Measurements from ENCODE around the gene ZNF391. TPM values are rescaled to one million over a fixed set of nuclear protein-coding genes. Genes with fewer than 3 reads are reported as not detected.

ZNF391 gene
- total RNA-seq, 1 donor: 0.43 TPM

DNA sequence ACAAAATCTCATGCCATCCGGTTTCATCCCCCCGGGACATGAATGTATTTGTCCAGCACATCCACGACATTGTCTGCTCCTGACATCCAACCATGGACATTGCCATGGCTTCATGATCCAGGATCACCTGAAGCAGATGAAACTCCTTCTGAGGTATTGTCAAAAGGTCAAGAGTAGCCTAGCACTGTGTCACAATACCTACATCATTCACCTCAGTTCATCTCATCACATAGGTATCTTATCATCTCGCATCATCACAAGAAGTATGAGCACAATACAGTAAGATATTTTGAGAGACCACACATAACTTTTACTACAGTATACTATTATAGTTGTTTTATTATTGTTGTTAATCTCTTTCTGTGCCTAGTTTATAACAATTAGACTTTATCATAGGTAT, 50.8 kb downstream of the ZNF391 start:
- DNase-seq (ENCODE audit: low read depth): no peak
- H3K4me3 ChIP-seq (ENCODE audit: low read depth, low read length): no peak overlapping the region
- TF ChIP-seq, protein P1, sequence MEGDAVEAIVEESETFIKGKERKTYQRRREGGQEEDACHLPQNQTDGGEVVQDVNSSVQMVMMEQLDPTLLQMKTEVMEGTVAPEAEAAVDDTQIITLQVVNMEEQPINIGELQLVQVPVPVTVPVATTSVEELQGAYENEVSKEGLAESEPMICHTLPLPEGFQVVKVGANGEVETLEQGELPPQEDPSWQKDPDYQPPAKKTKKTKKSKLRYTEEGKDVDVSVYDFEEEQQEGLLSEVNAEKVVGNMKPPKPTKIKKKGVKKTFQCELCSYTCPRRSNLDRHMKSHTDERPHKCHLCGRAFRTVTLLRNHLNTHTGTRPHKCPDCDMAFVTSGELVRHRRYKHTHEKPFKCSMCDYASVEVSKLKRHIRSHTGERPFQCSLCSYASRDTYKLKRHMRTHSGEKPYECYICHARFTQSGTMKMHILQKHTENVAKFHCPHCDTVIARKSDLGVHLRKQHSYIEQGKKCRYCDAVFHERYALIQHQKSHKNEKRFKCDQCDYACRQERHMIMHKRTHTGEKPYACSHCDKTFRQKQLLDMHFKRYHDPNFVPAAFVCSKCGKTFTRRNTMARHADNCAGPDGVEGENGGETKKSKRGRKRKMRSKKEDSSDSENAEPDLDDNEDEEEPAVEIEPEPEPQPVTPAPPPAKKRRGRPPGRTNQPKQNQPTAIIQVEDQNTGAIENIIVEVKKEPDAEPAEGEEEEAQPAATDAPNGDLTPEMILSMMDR (IDR thresholded peaks at IDR 0.05; ENCODE audit: insufficient read depth, low read depth, low read length): no peak

DNA sequence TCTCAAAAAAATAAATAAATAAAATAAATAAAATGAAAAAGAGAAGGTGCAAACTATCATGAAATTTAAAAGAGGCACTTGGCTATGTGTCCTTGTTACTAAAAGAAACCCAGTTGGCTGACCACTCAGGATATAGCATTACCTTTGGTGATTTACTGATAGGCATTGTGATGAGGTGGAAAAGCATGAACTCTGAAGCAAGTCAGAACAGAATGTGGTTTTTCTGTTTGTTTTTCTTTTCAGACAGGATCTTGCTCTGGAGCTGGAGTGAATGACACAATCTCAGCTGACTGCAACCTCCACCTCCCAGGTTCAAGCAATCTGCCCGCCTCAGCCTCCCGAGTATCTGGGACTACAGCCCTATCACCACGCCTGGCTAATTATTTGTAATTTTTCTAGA, 52.4 kb downstream of the ZNF391 start:
- no peak overlapping the region for H3K4me3 ChIP-seq (ENCODE audit: low read depth, low read length)
- no peak for DNase-seq (ENCODE audit: low read depth)
- TF ChIP-seq, protein P1 (IDR thresholded peaks at IDR 0.05; ENCODE audit: insufficient read depth, low read depth, low read length): no peak

DNA sequence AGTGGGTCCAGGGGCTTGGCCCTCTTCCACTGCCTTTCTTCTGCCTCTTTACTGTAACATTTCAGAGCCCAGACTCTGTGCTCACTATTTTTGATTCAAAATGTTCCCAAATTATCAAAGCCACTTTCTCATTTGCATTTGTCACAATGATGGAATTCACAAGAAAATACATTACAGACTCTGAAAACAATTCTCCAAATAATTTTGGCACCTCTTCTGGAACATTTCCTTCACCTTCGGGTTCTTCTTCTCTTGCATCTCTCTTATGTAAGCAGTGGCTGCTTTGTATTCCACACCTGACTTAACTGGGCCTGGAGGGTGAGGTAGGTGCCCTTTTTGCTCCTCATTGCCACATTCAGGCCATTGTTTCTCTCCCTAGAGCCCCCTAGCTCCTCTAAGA, 54.4 kb downstream of the ZNF391 start:
- DNase-seq (ENCODE audit: low read depth): no peak
- no peak overlapping the region for H3K4me3 ChIP-seq (ENCODE audit: low read depth, low read length)
- TF ChIP-seq, protein P1 (IDR thresholded peaks at IDR 0.05; ENCODE audit: insufficient read depth, low read depth, low read length): no peak

DNA sequence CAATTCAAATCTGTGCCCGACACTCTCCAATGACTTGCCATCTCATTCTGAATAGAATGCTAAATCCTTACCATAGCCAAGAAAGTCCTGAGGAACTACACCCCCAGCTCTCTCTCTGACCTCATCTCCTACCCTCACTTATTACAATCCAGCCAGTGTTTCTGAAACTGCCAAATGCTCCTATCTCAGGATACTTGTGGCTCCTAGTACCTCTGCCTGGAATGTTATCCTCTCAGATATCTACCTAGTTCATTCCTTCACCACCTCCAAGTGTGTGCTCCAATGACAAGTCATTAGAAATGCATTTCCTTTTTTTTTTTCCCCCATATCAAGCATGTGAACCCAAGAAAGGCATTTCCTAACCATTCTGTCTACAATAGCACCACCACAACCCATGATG, 59.9 kb downstream of the ZNF391 start:
- DNase-seq (ENCODE audit: low read depth): no peak
- no peak overlapping the region for H3K4me3 ChIP-seq (ENCODE audit: low read depth, low read length)
- TF ChIP-seq, protein P1 (IDR thresholded peaks at IDR 0.05; ENCODE audit: insufficient read depth, low read depth, low read length): no peak

GRCh38 chr6:27451660-27452390, 63.3 kb downstream of the ZNF391 start:
- no peak overlapping the region for H3K4me3 ChIP-seq (ENCODE audit: low read depth, low read length)
- TF ChIP-seq, protein P1 (IDR thresholded peaks at IDR 0.05; ENCODE audit: insufficient read depth, low read depth, low read length): no peak

GRCh38 chr6:27452496-27452897, 63.9 kb downstream of the ZNF391 start:
- no peak overlapping the region for H3K4me3 ChIP-seq (ENCODE audit: low read depth, low read length)
- DNase-seq (ENCODE audit: low read depth): peak; percentile 5
- TF ChIP-seq, protein P1 (IDR thresholded peaks at IDR 0.05; ENCODE audit: insufficient read depth, low read depth, low read length): no peak

More at GRCh38 chr6:27451660-27452390, 63.3 kb downstream of the ZNF391 start:
- DNase-seq (ENCODE audit: low read depth): no peak

Small RNA genes lying within 50 kb of the gene (small RNA-seq; reads per million reads assigned to genes)
- not detected for gene MCFD2P1

Other genes starting within 250 kb of the ZNF391 start
- gene PRSS16, start 141.1 kb upstream of the ZNF391 start, total RNA-seq: under 0.01 TPM in 1 of 2 replicates, not detected in the other
- gene POM121L2, start 76.5 kb upstream of the ZNF391 start, total RNA-seq: not detected in 2 replicates
- 6.9 and 7.1 TPM in 2 replicates for gene ZNF184, start 84.3 kb downstream of the ZNF391 start, total RNA-seq

Data from fibroblast of villous mesenchyme (primary cell).